HG03520 (cell line): Measurements from ENCODE around the gene KAZN.

Experiments used
- ATAC-seq: cut with Tn5 transposase; IDR thresholded peaks from one replicate; pipeline ENCODE4 v1.9.1; 2021; ENCODE audit warnings: mild to moderate bottlenecking, moderate library complexity; ENCODE audit not compliant: unreplicated experiment

The KAZN gene

GRCh38 chr1:15014516-15014915 is 416.0 kb downstream of the KAZN start:
- no peak for ATAC-seq

GRCh38 chr1:15016001-15016400 is 417.5 kb downstream of the KAZN start:
- no peak for ATAC-seq

- ATAC-seq = no peak
Measured at GRCh38 chr1:15016526-15016925, 418.0 kb downstream of the KAZN start.

GRCh38 chr1:15017120-15017519 is 418.6 kb downstream of the KAZN start:
- ATAC-seq = no peak

GRCh38 chr1:15018767-15019166 is 420.3 kb downstream of the KAZN start:
- ATAC-seq = no peak

GRCh38 chr1:15020943-15021745 is 422.7 kb downstream of the KAZN start:
- no peak for ATAC-seq

- no peak for ATAC-seq
Measured at GRCh38 chr1:15022048-15022447, 423.6 kb downstream of the KAZN start.

- no peak for ATAC-seq
Measured at GRCh38 chr1:15023205-15023604, 424.7 kb downstream of the KAZN start.

- no peak for ATAC-seq
Measured at GRCh38 chr1:15023976-15024375, 425.5 kb downstream of the KAZN start.

- no peak for ATAC-seq
Measured at GRCh38 chr1:15026117-15026489, 427.6 kb downstream of the KAZN start.

GRCh38 chr1:15027515-15027986 is 429.1 kb downstream of the KAZN start:
- no peak for ATAC-seq

- ATAC-seq = no peak
Measured at GRCh38 chr1:15028102-15028501, 429.6 kb downstream of the KAZN start.

- ATAC-seq = no peak
Measured at GRCh38 chr1:15028616-15029015, 430.1 kb downstream of the KAZN start.

GRCh38 chr1:15029036-15029435 is 430.6 kb downstream of the KAZN start:
- ATAC-seq = no peak

GRCh38 chr1:15029786-15030185 is 431.3 kb downstream of the KAZN start:
- ATAC-seq = no peak

- ATAC-seq = no peak
Measured at GRCh38 chr1:15031251-15031933, 432.9 kb downstream of the KAZN start.

GRCh38 chr1:15033264-15033663 is 434.8 kb downstream of the KAZN start:
- ATAC-seq = no peak

GRCh38 chr1:15034656-15035055 is 436.2 kb downstream of the KAZN start:
- no peak for ATAC-seq

- no peak for ATAC-seq
Measured at GRCh38 chr1:15035236-15035635, 436.8 kb downstream of the KAZN start.

- no peak for ATAC-seq
Measured at GRCh38 chr1:15036101-15036500, 437.6 kb downstream of the KAZN start.

GRCh38 chr1:15038232-15039016 is 439.9 kb downstream of the KAZN start:
- ATAC-seq = no peak
